Measurements from ENCODE around the gene CCDC122.
"Not testable (repeated sequence)": the region's sequence is repeated elsewhere in the genome, so short reads cannot be mapped to it uniquely, and the experiment has no call there.

CCDC122 gene

GRCh38 chr13:43876366-43876765, 3.2 kb downstream of the CCDC122 start:
- DNase-seq (ENCODE audit: low read depth) = no peak

GRCh38 chr13:43874504-43875092, 4.9 kb downstream of the CCDC122 start:
- DNase-seq (ENCODE audit: low read depth) = no peak

GRCh38 chr13:43872181-43872580, 7.4 kb downstream of the CCDC122 start:
- DNase-seq (ENCODE audit: low read depth) = no peak

- DNase-seq (ENCODE audit: low read depth) = no peak
Measured at GRCh38 chr13:43865892-43866291, 13.6 kb downstream of the CCDC122 start.

- no peak for DNase-seq (ENCODE audit: low read depth)
Measured at GRCh38 chr13:43864921-43865320, 14.6 kb downstream of the CCDC122 start.

- DNase-seq (ENCODE audit: low read depth) = no peak
Measured at GRCh38 chr13:43861863-43862262, 17.7 kb downstream of the CCDC122 start.

- no peak for DNase-seq (ENCODE audit: low read depth)
Measured at GRCh38 chr13:43852923-43853404, 26.6 kb downstream of the CCDC122 start.

- no peak for DNase-seq (ENCODE audit: low read depth)
Measured at GRCh38 chr13:43850873-43851272, 28.7 kb downstream of the CCDC122 start.

GRCh38 chr13:43848001-43848649, 31.4 kb downstream of the CCDC122 start:
- DNase-seq (ENCODE audit: low read depth) = no peak

GRCh38 chr13:43846496-43847158, 32.9 kb downstream of the CCDC122 start:
- no peak for DNase-seq (ENCODE audit: low read depth)

- no peak for DNase-seq (ENCODE audit: low read depth)
Measured at GRCh38 chr13:43838909-43839308, 40.6 kb downstream of the CCDC122 start.

GRCh38 chr13:43835701-43836100, 43.8 kb downstream of the CCDC122 start:
- DNase-seq (ENCODE audit: low read depth) = no peak

- DNase-seq (ENCODE audit: low read depth) = no peak
Measured at GRCh38 chr13:43831088-43831487, 48.5 kb downstream of the CCDC122 start.

- DNase-seq (ENCODE audit: low read depth) = no peak
Measured at GRCh38 chr13:43830497-43830881, 49.1 kb downstream of the CCDC122 start.

GRCh38 chr13:43824656-43825055, 54.9 kb downstream of the CCDC122 start:
- not testable (repeated sequence) for DNase-seq (ENCODE audit: low read depth)

GRCh38 chr13:43822969-43823368, 56.6 kb downstream of the CCDC122 start:
- DNase-seq (ENCODE audit: low read depth) = no peak

GRCh38 chr13:43816401-43816889, 63.1 kb downstream of the CCDC122 start:
- no peak for DNase-seq (ENCODE audit: low read depth)

GRCh38 chr13:43815204-43815603, 64.3 kb downstream of the CCDC122 start:
- DNase-seq (ENCODE audit: low read depth) = no peak

- no peak for DNase-seq (ENCODE audit: low read depth)
Measured at GRCh38 chr13:43808676-43809075, 70.9 kb downstream of the CCDC122 start.

GRCh38 chr13:43805681-43806128, 73.8 kb downstream of the CCDC122 start:
- no peak for DNase-seq (ENCODE audit: low read depth)

- peak; percentile 72 for DNase-seq (ENCODE audit: low read depth)
Measured at GRCh38 chr13:43805071-43805468, 74.5 kb downstream of the CCDC122 start.

GRCh38 chr13:43804461-43805070, 75.0 kb downstream of the CCDC122 start:
- no peak for DNase-seq (ENCODE audit: low read depth)

- DNase-seq (ENCODE audit: low read depth) = no peak
Measured at GRCh38 chr13:43802511-43802910, 77.0 kb downstream of the CCDC122 start.
